CD4-positive, alpha-beta T cell treated with Interleukin-6 at 100 ng/mL for 8 hours (primary cell): ENCODE results near the gene ZER1.
"Not testable (repeated sequence)": the region's sequence is repeated elsewhere in the genome, so short reads cannot be mapped to it uniquely, and the experiment has no call there.

Source experiments
- DNase-seq: peaks from one replicate; pipeline ENCODE4 v3.0.0-alpha.2; 2020; ENCODE audit warnings: mixed read lengths, low spot score

Gene ZER1

GRCh38 chr9:128771745-128772519 is at the start of gene ZER1:
TSS of gene ZER1 (minus strand) at chr9:128771927. CDS start at chr9:128755565, 16,362 bp downstream.
- DNase-seq = peak; percentile 91

GRCh38 chr9:128820665-128821583 is 49.2 kb upstream of the ZER1 start:
- no peak for DNase-seq

- DNase-seq = no peak
Observed at GRCh38 chr9:128819716-128820664, 48.3 kb upstream of the ZER1 start.

GRCh38 chr9:128818839-128819715 is 47.4 kb upstream of the ZER1 start:
- DNase-seq = peak; percentile 35

- DNase-seq = peak; percentile 96
Observed at GRCh38 chr9:128818099-128818838, 46.5 kb upstream of the ZER1 start, which contains the start of gene ENDOG. TSS of gene ENDOG (plus strand) at chr9:128818500. CDS start at chr9:128818685, 185 bp downstream.

- no peak for DNase-seq
Observed at GRCh38 chr9:128810873-128811272, 39.1 kb upstream of the ZER1 start.

- no peak for DNase-seq
Observed at GRCh38 chr9:128809831-128810230, 38.1 kb upstream of the ZER1 start.

- DNase-seq = no peak
Observed at GRCh38 chr9:128809036-128809599, 37.4 kb upstream of the ZER1 start.

GRCh38 chr9:128808543-128808942 is 36.8 kb upstream of the ZER1 start:
- DNase-seq = no peak

GRCh38 chr9:128807827-128808226 is 36.1 kb upstream of the ZER1 start:
- no peak for DNase-seq

GRCh38 chr9:128805661-128806060 is 33.9 kb upstream of the ZER1 start:
- no peak for DNase-seq

- no peak for DNase-seq
Observed at GRCh38 chr9:128802482-128802881, 30.8 kb upstream of the ZER1 start.

- no peak for DNase-seq
Observed at GRCh38 chr9:128800061-128800460, 28.3 kb upstream of the ZER1 start.

GRCh38 chr9:128798896-128799295 is 27.2 kb upstream of the ZER1 start:
- DNase-seq = no peak

- DNase-seq = not testable (repeated sequence)
Observed at GRCh38 chr9:128794961-128795360, 23.2 kb upstream of the ZER1 start.

GRCh38 chr9:128792978-128793686 is 21.4 kb upstream of the ZER1 start:
- DNase-seq = no peak

GRCh38 chr9:128792134-128792533 is 20.4 kb upstream of the ZER1 start:
- no peak for DNase-seq

- no peak for DNase-seq
Observed at GRCh38 chr9:128790536-128790935, 18.8 kb upstream of the ZER1 start.

- no peak for DNase-seq
Observed at GRCh38 chr9:128788445-128788844, 16.7 kb upstream of the ZER1 start.
